ENCODE results near the gene ARHGAP10. TPM values are rescaled to one million over a fixed set of nuclear protein-coding genes. Genes with fewer than 3 reads are reported as not detected.
A peak's percentile ranks its signal among the peaks of the same experiment; 100 is the strongest.

The ARHGAP10 gene
- total RNA-seq, 1 experiment from 2014 or later, result 36.6 TPM

- ChIA-PET POLR2A (no interaction called here), CTCF (no interaction called here)
- no peaks in the 10 kb centered on the region for H3K27me3 Mint-ChIP-seq (ENCODE audit: insufficient read depth, unreplicated experiment)
- H3K9me3 ChIP-seq, result no peaks in the 10 kb centered on the region
- H3K36me3 ChIP-seq (ENCODE audit: control insufficient read depth, insufficient read depth, low read length), result no peaks in the 10 kb centered on the region
- no peaks in the 10 kb centered on the region for H3K27me3 ChIP-seq (replicated peaks; ENCODE audit: control insufficient read depth, insufficient read depth, low read length)
- DNase-seq, result no peak
- H3K27ac Mint-ChIP-seq (ENCODE audit: unreplicated experiment), result no peak overlapping the region
- H3K9me3 Mint-ChIP-seq (ENCODE audit: unreplicated experiment), result no peaks in the 10 kb centered on the region
- H3K4me1 Mint-ChIP-seq (ENCODE audit: low read depth, unreplicated experiment), result peaks cover 9% of the 10 kb centered on the region
- H3K36me3 Mint-ChIP-seq (ENCODE audit: insufficient read depth, unreplicated experiment), result no peaks in the 10 kb centered on the region
- intact Hi-C loops (cut with micrococcal nuclease; ENCODE audit: unreplicated experiment), result no loop called here
- no peak overlapping the region for H3K4me3 ChIP-seq (ENCODE audit: low read depth, low read length)
- TF ChIP-seq, protein P1, sequence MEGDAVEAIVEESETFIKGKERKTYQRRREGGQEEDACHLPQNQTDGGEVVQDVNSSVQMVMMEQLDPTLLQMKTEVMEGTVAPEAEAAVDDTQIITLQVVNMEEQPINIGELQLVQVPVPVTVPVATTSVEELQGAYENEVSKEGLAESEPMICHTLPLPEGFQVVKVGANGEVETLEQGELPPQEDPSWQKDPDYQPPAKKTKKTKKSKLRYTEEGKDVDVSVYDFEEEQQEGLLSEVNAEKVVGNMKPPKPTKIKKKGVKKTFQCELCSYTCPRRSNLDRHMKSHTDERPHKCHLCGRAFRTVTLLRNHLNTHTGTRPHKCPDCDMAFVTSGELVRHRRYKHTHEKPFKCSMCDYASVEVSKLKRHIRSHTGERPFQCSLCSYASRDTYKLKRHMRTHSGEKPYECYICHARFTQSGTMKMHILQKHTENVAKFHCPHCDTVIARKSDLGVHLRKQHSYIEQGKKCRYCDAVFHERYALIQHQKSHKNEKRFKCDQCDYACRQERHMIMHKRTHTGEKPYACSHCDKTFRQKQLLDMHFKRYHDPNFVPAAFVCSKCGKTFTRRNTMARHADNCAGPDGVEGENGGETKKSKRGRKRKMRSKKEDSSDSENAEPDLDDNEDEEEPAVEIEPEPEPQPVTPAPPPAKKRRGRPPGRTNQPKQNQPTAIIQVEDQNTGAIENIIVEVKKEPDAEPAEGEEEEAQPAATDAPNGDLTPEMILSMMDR (IDR thresholded peaks at IDR 0.05; ENCODE audit: insufficient read depth in 1 of 2, low read depth in 1 of 2, low read length in 1 of 2, severe bottlenecking in 1 of 2, unreplicated experiment in 1 of 2), result no peak
- BruUV-seq (replicated peaks), result no TSS peak
- H3K4me1 ChIP-seq, result no peaks in the 10 kb centered on the region
- no peak overlapping the region for H3K4me3 Mint-ChIP-seq (ENCODE audit: unreplicated experiment)
Measured at GRCh38 chr4:148007792-148008191, 275.9 kb downstream of the ARHGAP10 start.

GRCh38 chr4:148015058-148015457 is 283.2 kb downstream of the ARHGAP10 start:
- Histone ChIP-seq H3K36me3 (ENCODE audit: control insufficient read depth, insufficient read depth, low read length) (no peaks in the 10 kb centered on the region), H3K27me3 (replicated peaks; ENCODE audit: control insufficient read depth, insufficient read depth, low read length) (no peaks in the 10 kb centered on the region), H3K9me3 (no peaks in the 10 kb centered on the region), H3K4me1 (peaks cover 25% of the 10 kb centered on the region), H3K4me3 (ENCODE audit: low read depth, low read length) (no peak overlapping the region)
- Mint-ChIP-seq H3K4me3 (ENCODE audit: unreplicated experiment) (no peak overlapping the region), H3K36me3 (ENCODE audit: insufficient read depth, unreplicated experiment) (no peaks in the 10 kb centered on the region), H3K9me3 (ENCODE audit: unreplicated experiment) (no peaks in the 10 kb centered on the region), H3K4me1 (ENCODE audit: low read depth, unreplicated experiment) (peaks cover 14% of the 10 kb centered on the region), H3K27ac (ENCODE audit: unreplicated experiment) (peak overlapping the region; percentile 22), H3K27me3 (ENCODE audit: insufficient read depth, unreplicated experiment) (no peaks in the 10 kb centered on the region)
- ChIA-PET POLR2A (no interaction called here), CTCF (no interaction called here)
- TF ChIP-seq, protein P1 (IDR thresholded peaks at IDR 0.05; ENCODE audit: insufficient read depth in 1 of 2, low read depth in 1 of 2, low read length in 1 of 2, severe bottlenecking in 1 of 2, unreplicated experiment in 1 of 2), result no peak
- intact Hi-C loops (cut with micrococcal nuclease; ENCODE audit: unreplicated experiment), result no loop called here
- DNase-seq, result no peak
- no TSS peak for BruUV-seq (replicated peaks)

GRCh38 chr4:148015468-148015867 is 283.6 kb downstream of the ARHGAP10 start:
- no peaks in the 10 kb centered on the region for H3K27me3 ChIP-seq (replicated peaks; ENCODE audit: control insufficient read depth, insufficient read depth, low read length)
- TF ChIP-seq, protein P1 (IDR thresholded peaks at IDR 0.05; ENCODE audit: insufficient read depth in 1 of 2, low read depth in 1 of 2, low read length in 1 of 2, severe bottlenecking in 1 of 2, unreplicated experiment in 1 of 2), result no peak
- ChIA-PET POLR2A (no interaction called here), CTCF (no interaction called here)
- DNase-seq, result no peak
- Mint-ChIP-seq H3K36me3 (ENCODE audit: insufficient read depth, unreplicated experiment) (no peaks in the 10 kb centered on the region), H3K9me3 (ENCODE audit: unreplicated experiment) (no peaks in the 10 kb centered on the region), H3K27me3 (ENCODE audit: insufficient read depth, unreplicated experiment) (no peaks in the 10 kb centered on the region), H3K4me1 (ENCODE audit: low read depth, unreplicated experiment) (peaks cover 14% of the 10 kb centered on the region), H3K4me3 (ENCODE audit: unreplicated experiment) (no peak overlapping the region), H3K27ac (ENCODE audit: unreplicated experiment) (peak overlapping the region; percentile 55)
- H3K36me3 ChIP-seq (ENCODE audit: control insufficient read depth, insufficient read depth, low read length), result no peaks in the 10 kb centered on the region
- intact Hi-C loops (cut with micrococcal nuclease; ENCODE audit: unreplicated experiment), result no loop called here
- peaks cover 25% of the 10 kb centered on the region for H3K4me1 ChIP-seq
- H3K9me3 ChIP-seq, result no peaks in the 10 kb centered on the region
- no TSS peak for BruUV-seq (replicated peaks)
- no peak overlapping the region for H3K4me3 ChIP-seq (ENCODE audit: low read depth, low read length)
